ENCODE results near the gene NDUFV2.

GRCh38 chr18:9066817-9067306 lies 35.6 kb upstream of the NDUFV2 start:
- TF ChIP-seq CTCF (IDR thresholded peaks at IDR 0.05) (no peak), POLR2A (IDR thresholded peaks at IDR 0.05) (no peak)
